Activated CD4-positive, alpha-beta T cell treated with anti-CD3 and anti-CD28 coated beads, Interleukin-2, amount 10 ng/mL, durations not matched to agents 24 days and 14 days (primary cell): ENCODE measurements around the gene XKR7. TPM values are rescaled to one million over a fixed set of nuclear protein-coding genes. Genes with fewer than 3 reads are reported as not detected.

ENCODE experiments used
- DNase-seq: peaks from one replicate; pipeline ENCODE4 v3.0.0; 2022
- H3K27ac Mint-ChIP-seq: one replicate; pipeline ENCODE4 v1.8.0; 2022; ENCODE audit warnings: mild to moderate bottlenecking, mixed read lengths
- H3K27me3 Mint-ChIP-seq: one replicate; pipeline ENCODE4 v1.8.0; 2022; ENCODE audit warnings: mixed read lengths
- H3K36me3 Mint-ChIP-seq: one replicate; pipeline ENCODE4 v1.8.0; 2022; ENCODE audit warnings: low read depth, mild to moderate bottlenecking, mixed read lengths
- H3K4me1 Mint-ChIP-seq: one replicate; pipeline ENCODE4 v1.8.0; 2021; ENCODE audit warnings: mixed read lengths
- H3K4me3 Mint-ChIP-seq: one replicate; pipeline ENCODE4 v1.8.0; 2022; ENCODE audit warnings: mild to moderate bottlenecking, moderate library complexity, mixed read lengths
- H3K9me3 Mint-ChIP-seq: one replicate; pipeline ENCODE4 v1.8.0; 2021; ENCODE audit warnings: mixed read lengths
- intact Hi-C: fragments of 100-400 bp; cut with micrococcal nuclease; formaldehyde crosslinking; loops from one replicate; pipeline ENCODE4 v1.15.1; 2023
- total RNA-seq: library from RNA; stranded (reverse); gene quantifications from 2 replicates; pipeline ENCODE4 v1.2.3, GENCODE V29; 2022

Gene XKR7
- total RNA-seq, 1 donor from 2014 or later: not detected

GRCh38 chr20:31930779-31931178 lies 37.2 kb upstream of the XKR7 start:
- Mint-ChIP-seq H3K4me1 (no peaks in the 10 kb centered on the region), H3K9me3 (no peaks in the 10 kb centered on the region), H3K4me3 (no peak overlapping the region), H3K27me3 (peaks cover 22% of the 10 kb centered on the region), H3K36me3 (no peaks in the 10 kb centered on the region), H3K27ac (no peak overlapping the region)
- DNase-seq: no peak
- intact Hi-C loops: no loop called here

- Mint-ChIP-seq H3K36me3 (no peaks in the 10 kb centered on the region), H3K4me1 (no peaks in the 10 kb centered on the region), H3K27ac (no peak overlapping the region), H3K27me3 (peaks cover 20% of the 10 kb centered on the region), H3K9me3 (no peaks in the 10 kb centered on the region), H3K4me3 (no peak overlapping the region)
- DNase-seq: no peak
- intact Hi-C loops: no loop called here
These were observed 34.3 kb upstream of the XKR7 start for GRCh38 chr20:31933698-31934097.

GRCh38 chr20:31934491-31934890 lies 33.5 kb upstream of the XKR7 start:
- H3K27me3 Mint-ChIP-seq: peaks cover 16% of the 10 kb centered on the region
- no peaks in the 10 kb centered on the region for H3K4me1 Mint-ChIP-seq
- DNase-seq: no peak
- no peak overlapping the region for H3K27ac Mint-ChIP-seq
- H3K4me3 Mint-ChIP-seq: no peak overlapping the region
- H3K36me3 Mint-ChIP-seq: no peaks in the 10 kb centered on the region
- intact Hi-C loops: no loop called here
- H3K9me3 Mint-ChIP-seq: no peaks in the 10 kb centered on the region

DNA sequence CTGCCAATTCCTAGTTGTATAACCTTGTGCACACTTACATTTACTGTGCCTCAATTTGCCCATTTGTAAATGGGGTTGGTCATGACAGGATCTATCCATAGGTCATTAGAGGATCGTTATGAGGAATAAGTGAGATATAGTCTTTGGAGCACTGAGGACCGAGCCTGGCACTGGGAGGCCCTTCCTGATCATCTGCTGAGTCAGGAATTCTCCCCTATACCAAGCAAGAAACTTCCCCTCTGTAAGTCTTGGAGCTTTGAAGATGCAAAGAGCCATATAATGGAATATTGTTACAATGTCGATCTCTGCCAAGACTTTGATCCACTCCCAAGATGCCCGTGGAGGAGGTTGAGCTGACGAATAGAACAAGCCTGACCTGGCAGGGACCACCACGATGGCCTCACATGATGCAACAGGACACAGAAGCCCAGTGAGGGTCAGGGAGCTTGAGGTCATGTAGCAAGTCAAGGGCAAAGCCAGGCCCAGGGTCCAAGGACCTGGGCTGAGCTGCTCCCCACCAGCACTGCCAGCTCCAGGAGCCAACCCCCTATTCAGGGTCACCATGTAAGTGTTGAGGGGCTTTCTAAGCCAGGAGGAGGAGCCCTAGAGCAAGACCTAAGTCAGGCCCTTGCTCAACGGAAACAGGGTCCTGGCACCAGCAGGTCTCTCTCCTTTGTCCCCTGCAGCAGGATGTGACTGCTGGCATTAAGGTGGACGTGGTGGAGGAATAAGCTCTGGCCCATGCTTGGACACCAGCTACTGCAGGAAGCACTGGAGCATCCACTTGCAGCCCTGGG lies 32.8 kb upstream of the XKR7 start:
- no peak overlapping the region for H3K4me3 Mint-ChIP-seq
- DNase-seq: no peak
- peaks cover 15% of the 10 kb centered on the region for H3K27me3 Mint-ChIP-seq
- H3K27ac Mint-ChIP-seq: no peak overlapping the region
- H3K36me3 Mint-ChIP-seq: no peaks in the 10 kb centered on the region
- intact Hi-C loops: no loop called here
- no peaks in the 10 kb centered on the region for H3K4me1 Mint-ChIP-seq
- H3K9me3 Mint-ChIP-seq: no peaks in the 10 kb centered on the region

GRCh38 chr20:31936420-31936819 lies 31.5 kb upstream of the XKR7 start:
- Mint-ChIP-seq H3K27ac (no peak overlapping the region), H3K36me3 (no peaks in the 10 kb centered on the region), H3K4me3 (no peak overlapping the region), H3K4me1 (no peaks in the 10 kb centered on the region), H3K9me3 (no peaks in the 10 kb centered on the region), H3K27me3 (peaks cover 4% of the 10 kb centered on the region)
- DNase-seq: no peak
- intact Hi-C loops: no loop called here

GRCh38 chr20:31937820-31938219 lies 30.1 kb upstream of the XKR7 start:
- H3K4me3 Mint-ChIP-seq: no peak overlapping the region
- peaks cover 4% of the 10 kb centered on the region for H3K36me3 Mint-ChIP-seq

GRCh38 chr20:31939661-31940060 lies 28.3 kb upstream of the XKR7 start:
- Mint-ChIP-seq H3K4me1 (no peaks in the 10 kb centered on the region), H3K36me3 (peaks cover 8% of the 10 kb centered on the region), H3K9me3 (no peaks in the 10 kb centered on the region), H3K27me3 (no peaks in the 10 kb centered on the region), H3K27ac (no peak overlapping the region), H3K4me3 (no peak overlapping the region)
- DNase-seq: no peak
- intact Hi-C loops: no loop called here

More at GRCh38 chr20:31937820-31938219, 30.1 kb upstream of the XKR7 start:
- no peak for DNase-seq
- intact Hi-C loops: no loop called here
- no peak overlapping the region for H3K27ac Mint-ChIP-seq
- H3K4me1 Mint-ChIP-seq: no peaks in the 10 kb centered on the region
- no peaks in the 10 kb centered on the region for H3K27me3 Mint-ChIP-seq
- no peaks in the 10 kb centered on the region for H3K9me3 Mint-ChIP-seq

GRCh38 chr20:31943052-31943471 lies 24.9 kb upstream of the XKR7 start:
- DNase-seq: no peak
- H3K27ac Mint-ChIP-seq: no peak overlapping the region
- H3K36me3 Mint-ChIP-seq: peaks cover 27% of the 10 kb centered on the region
- H3K9me3 Mint-ChIP-seq: no peaks in the 10 kb centered on the region
- no peak overlapping the region for H3K4me3 Mint-ChIP-seq
- intact Hi-C loops: no loop called here
- H3K4me1 Mint-ChIP-seq: no peaks in the 10 kb centered on the region
- no peaks in the 10 kb centered on the region for H3K27me3 Mint-ChIP-seq

DNA sequence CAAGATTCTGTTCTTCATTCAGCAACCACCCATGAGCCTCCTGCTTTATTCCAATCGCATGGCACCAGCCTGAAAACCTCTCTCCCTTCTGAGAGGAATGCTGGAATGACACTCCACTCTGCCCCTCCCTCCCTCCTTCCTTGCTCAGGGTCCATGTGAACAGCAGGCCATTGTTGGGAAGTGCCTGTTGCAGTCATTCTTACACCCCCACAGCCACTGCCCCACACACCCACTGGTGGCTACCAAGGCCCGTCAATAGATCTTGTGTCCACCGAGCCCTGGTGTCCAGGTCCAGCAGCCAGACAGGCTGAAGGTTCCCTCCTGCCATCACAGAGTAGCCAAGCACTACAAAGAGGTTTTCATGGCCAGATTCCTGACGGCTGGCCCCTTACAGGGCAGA lies 22.6 kb upstream of the XKR7 start:
- DNase-seq: no peak
- peaks cover 5% of the 10 kb centered on the region for H3K4me1 Mint-ChIP-seq
- intact Hi-C loops: no loop called here
- no peak overlapping the region for H3K4me3 Mint-ChIP-seq
- no peaks in the 10 kb centered on the region for H3K9me3 Mint-ChIP-seq
- no peaks in the 10 kb centered on the region for H3K27me3 Mint-ChIP-seq
- H3K27ac Mint-ChIP-seq: no peak overlapping the region
- H3K36me3 Mint-ChIP-seq: peaks cover 44% of the 10 kb centered on the region

DNA sequence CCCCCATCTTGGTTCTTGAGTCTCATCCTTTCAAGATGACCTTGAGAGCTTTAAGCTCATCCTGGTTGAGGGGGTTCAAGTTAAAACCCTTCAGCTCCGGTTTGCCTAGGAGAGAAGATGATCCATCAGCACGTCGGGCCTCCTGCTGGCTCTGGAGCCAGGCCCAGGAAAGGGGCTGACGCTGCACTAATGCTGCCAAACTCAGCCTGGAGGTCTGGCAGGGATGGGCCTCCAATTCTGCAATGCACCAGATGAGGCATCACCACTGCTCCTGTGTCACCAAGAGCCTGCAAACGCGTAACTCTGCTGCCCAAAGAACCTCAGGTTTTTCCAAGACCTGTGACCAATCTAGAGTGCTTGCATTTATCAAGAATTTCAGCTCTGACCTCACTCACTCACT lies 22.2 kb upstream of the XKR7 start:
- Mint-ChIP-seq H3K36me3 (peaks cover 44% of the 10 kb centered on the region), H3K4me3 (no peak overlapping the region), H3K4me1 (peaks cover 6% of the 10 kb centered on the region), H3K27me3 (no peaks in the 10 kb centered on the region), H3K27ac (no peak overlapping the region), H3K9me3 (no peaks in the 10 kb centered on the region)
- intact Hi-C loops: no loop called here
- DNase-seq: no peak

DNA sequence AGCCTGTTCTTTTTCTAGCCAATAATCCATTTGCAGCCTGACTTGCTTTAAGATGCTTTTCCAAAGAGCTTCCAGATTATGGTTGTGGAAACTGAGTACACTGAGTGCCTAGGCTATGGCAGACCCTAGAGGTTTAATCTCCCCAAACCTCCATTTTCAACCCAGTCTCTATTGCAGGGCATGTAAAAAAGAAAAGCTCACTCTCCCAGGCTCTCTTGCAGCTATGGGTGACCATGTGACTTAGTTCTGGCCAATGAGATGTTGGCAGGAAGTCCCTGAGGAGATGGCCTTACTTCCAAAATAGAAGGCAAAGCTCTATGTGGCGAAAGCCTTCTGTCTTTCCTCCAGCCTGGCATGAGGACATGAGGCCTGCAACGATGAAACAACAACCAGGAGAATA lies 19.9 kb upstream of the XKR7 start:
- no peak for DNase-seq
- Mint-ChIP-seq H3K9me3 (no peaks in the 10 kb centered on the region), H3K36me3 (peaks cover 48% of the 10 kb centered on the region), H3K4me3 (no peak overlapping the region), H3K4me1 (peaks cover 17% of the 10 kb centered on the region), H3K27ac (no peak overlapping the region), H3K27me3 (no peaks in the 10 kb centered on the region)
- intact Hi-C loops: no loop called here

- no peaks in the 10 kb centered on the region for H3K9me3 Mint-ChIP-seq
- intact Hi-C loops: loop anchor here (5.0 to 10.0 kb wide), 2 partner anchors 67 to 155 kb away; partner anchors contain the start of gene TM9SF4
- peaks cover 17% of the 10 kb centered on the region for H3K4me1 Mint-ChIP-seq
- H3K27ac Mint-ChIP-seq: peak overlapping the region; percentile 9
- DNase-seq: no peak
- H3K4me3 Mint-ChIP-seq: peak overlapping the region; percentile 98
- H3K36me3 Mint-ChIP-seq: peaks cover 41% of the 10 kb centered on the region
- no peaks in the 10 kb centered on the region for H3K27me3 Mint-ChIP-seq
These were observed 17.9 kb upstream of the XKR7 start for GRCh38 chr20:31949877-31950646.

- Mint-ChIP-seq H3K9me3 (no peaks in the 10 kb centered on the region), H3K27me3 (peaks cover 3% of the 10 kb centered on the region), H3K27ac (peak overlapping the region; percentile 95), H3K4me1 (peaks cover 17% of the 10 kb centered on the region), H3K4me3 (peak overlapping the region; percentile 98), H3K36me3 (peaks cover 36% of the 10 kb centered on the region)
- DNase-seq: no peak
- intact Hi-C loops: loop anchor here (5.0 to 10.0 kb wide), 2 partner anchors 66 to 154 kb away; partner anchors contain the start of gene TM9SF4
These were observed 16.8 kb upstream of the XKR7 start for GRCh38 chr20:31951203-31951529.
